Liver (tissue), 9 donors: ENCODE measurements around the gene PPM1A. TPM values are rescaled to one million over a fixed set of nuclear protein-coding genes. Genes with fewer than 3 reads are reported as not detected.

ENCODE experiments used
- DNase-seq: peaks from one replicate; pipeline ENCODE4 v3.0.0-alpha.2; 2017; ENCODE audit warnings: low spot score
- H3K27ac ChIP-seq, 2 donors: one replicate each; pipeline ENCODE4 v1.7.0; 2013; ENCODE audit warnings: inconsistent platforms in 2 of 2, low read length in 2 of 2, control low read depth in 1 of 2, low read depth in 1 of 2, mild to moderate bottlenecking in 1 of 2
- H3K27me3 ChIP-seq, 4 donors: one replicate each; pipeline versions ENCODE4 v1.6.1 to v1.7.0; 2013; ENCODE audit warnings: low read length in 3 of 4, inconsistent platforms in 1 of 4, mild to moderate bottlenecking in 1 of 4, moderate library complexity in 1 of 4; ENCODE audit not compliant: control insufficient read depth in 4 of 4, insufficient read depth in 4 of 4
- H3K36me3 ChIP-seq, 4 donors: one replicate each; pipeline versions ENCODE4 v1.6.1 to v1.7.0; 2013; ENCODE audit warnings: low read length in 3 of 4, mild to moderate bottlenecking in 3 of 4, low read depth in 1 of 4, moderate library complexity in 1 of 4; ENCODE audit not compliant: control insufficient read depth in 4 of 4, insufficient read depth in 3 of 4
- H3K4me1 ChIP-seq, 4 donors: one replicate each; pipeline versions ENCODE4 v1.6.1 to v1.7.0; 2013; ENCODE audit warnings: low read length in 3 of 4, mild to moderate bottlenecking in 3 of 4, moderate library complexity in 1 of 4; ENCODE audit not compliant: control insufficient read depth in 4 of 4, insufficient read depth in 4 of 4
- H3K4me3 ChIP-seq, 3 donors: one replicate each; pipeline versions ENCODE4 v1.6.1 to v1.7.0; 2013; ENCODE audit warnings: low read length in 3 of 3, control low read depth in 1 of 3, low read depth in 1 of 3, mild to moderate bottlenecking in 1 of 3
- H3K9ac ChIP-seq, 2 donors: one replicate each; pipeline ENCODE4 v1.7.0; 2013; ENCODE audit warnings: low read length in 2 of 2, mild to moderate bottlenecking in 2 of 2, moderate library complexity in 2 of 2, control low read depth in 1 of 2, low read depth in 1 of 2
- H3K9me3 ChIP-seq, 4 donors: one replicate each; pipeline versions ENCODE4 v1.6.1 to v1.7.0; 2013; ENCODE audit warnings: low read length in 3 of 4; ENCODE audit not compliant: control insufficient read depth in 4 of 4
- EGR1 ChIP-seq, 2 donors: IDR thresholded peaks; 2 replicates each; pipeline ENCODE4 v1.6.1; 2016 to 2018; ENCODE audit warnings: antibody characterized with exemption in 2 of 2, low read depth in 2 of 2
- FOXA1 ChIP-seq: IDR thresholded peaks from 2 replicates; pipeline ENCODE4 v1.6.1; 2016; ENCODE audit warnings: antibody characterized with exemption
- FOXA2 ChIP-seq: IDR thresholded peaks from 2 replicates; pipeline ENCODE4 v1.6.1; 2016; ENCODE audit warnings: antibody characterized with exemption
- GABPA ChIP-seq, 2 donors: IDR thresholded peaks in 1 of 2; conservative IDR thresholded peaks in 1 of 2; 2 replicates each; pipeline ENCODE4 v1.6.1; 2016; ENCODE audit warnings: antibody characterized with exemption in 2 of 2, mild to moderate bottlenecking in 1 of 2, moderate library complexity in 1 of 2
- HNF4A ChIP-seq, 2 donors: conservative IDR thresholded peaks; 2 replicates each; pipeline ENCODE4 v1.6.1; 2016; ENCODE audit warnings: antibody characterized with exemption in 2 of 2, mild to moderate bottlenecking in 2 of 2
- HNF4G ChIP-seq: IDR thresholded peaks from 2 replicates; pipeline ENCODE4 v1.6.1; 2016; ENCODE audit warnings: antibody characterized with exemption
- JUND ChIP-seq, 2 donors: IDR thresholded peaks; 2 replicates each; pipeline ENCODE4 v1.6.1; 2016; ENCODE audit warnings: antibody characterized with exemption in 2 of 2
- NR2F2 ChIP-seq: IDR thresholded peaks from 2 replicates; pipeline ENCODE4 v1.6.1; 2016; ENCODE audit warnings: antibody characterized with exemption
- RAD21 ChIP-seq, 2 donors: IDR thresholded peaks; 2 replicates each; pipeline ENCODE4 v1.6.1; 2016; ENCODE audit warnings: antibody characterized with exemption in 2 of 2, mild to moderate bottlenecking in 2 of 2
- RXRA ChIP-seq, 2 donors: IDR thresholded peaks; 2 replicates each; pipeline ENCODE4 v1.6.1; 2017 to 2018; ENCODE audit warnings: antibody characterized with exemption in 2 of 2, mild to moderate bottlenecking in 1 of 2
- SP1 ChIP-seq: IDR thresholded peaks from 2 replicates; pipeline ENCODE4 v1.6.1; 2018; ENCODE audit warnings: antibody characterized with exemption, mild to moderate bottlenecking
- TAF1 ChIP-seq: conservative IDR thresholded peaks from 2 replicates; pipeline ENCODE4 v1.6.1; 2016; ENCODE audit warnings: antibody characterized with exemption, mild to moderate bottlenecking
- YY1 ChIP-seq: IDR thresholded peaks from 2 replicates; pipeline ENCODE4 v1.6.1; 2016; ENCODE audit warnings: antibody characterized with exemption, mild to moderate bottlenecking
- WGBS: extraction: QIAGEN DNeasy Blood & Tissue Kit; methylation state at CpG from one replicate; pipeline ENCODE4 v1.1.7; 2013; 5-methylcytosine and 5-hydroxymethylcytosine counted together
- polyA plus RNA-seq, 2 donors: library from polyadenylated mRNA; stranded (reverse) in 1 of 2; unstranded in 1 of 2; fragments of 200-250 nt in 1 of 2; fragments of >200 nt in 1 of 2; fragmentation: Nextera tagmentation in 1 of 2; extraction: Ambion mirVana in 1 of 2; gene quantifications; one replicate each; pipeline versions ENCODE4 v1.2.1 to v1.2.3, GENCODE V29; 2013 to 2015
- total RNA-seq, 2 donors: library from RNA; depleted of rRNA; stranded (reverse); fragments of >200 nt; gene quantifications; one replicate each; pipeline ENCODE4 v1.2.3, GENCODE V29; 2014
- TF ChIP-seq, protein P1 (sequence below): IDR thresholded peaks from 2 replicates; pipeline ENCODE4 v1.6.1; 2016; ENCODE audit warnings: antibody characterized with exemption
- TF ChIP-seq, protein P2 (sequence below): IDR thresholded peaks from 2 replicates; pipeline ENCODE4 v1.6.1; 2016; ENCODE audit warnings: antibody characterized with exemption
- TF ChIP-seq, protein P3 (sequence below): IDR thresholded peaks from 2 replicates; pipeline ENCODE4 v1.6.1; 2016; ENCODE audit warnings: antibody characterized with exemption, mild to moderate bottlenecking
- TF ChIP-seq, protein P4 (sequence below): fragments of 150-350 bp; IDR thresholded peaks from 2 replicates; pipeline ENCODE4 v1.5.1; 2017; ENCODE audit warnings: improper control_type of control experiment, low read depth, low read length; ENCODE audit not compliant: missing input control
- TF ChIP-seq, protein P5 (sequence below): IDR thresholded peaks from 2 replicates; pipeline ENCODE4 v1.6.1; 2016; ENCODE audit warnings: antibody characterized with exemption
- donor health status: healthy.
- donor health status: healthy.
- donor health status: healthy.
- donor health status: healthy.
- donor health status: healthy.

Gene PPM1A
- total and polyA plus RNA-seq, 4 donors: 23.0 to 43.2 (median 29.5) TPM

DNA sequence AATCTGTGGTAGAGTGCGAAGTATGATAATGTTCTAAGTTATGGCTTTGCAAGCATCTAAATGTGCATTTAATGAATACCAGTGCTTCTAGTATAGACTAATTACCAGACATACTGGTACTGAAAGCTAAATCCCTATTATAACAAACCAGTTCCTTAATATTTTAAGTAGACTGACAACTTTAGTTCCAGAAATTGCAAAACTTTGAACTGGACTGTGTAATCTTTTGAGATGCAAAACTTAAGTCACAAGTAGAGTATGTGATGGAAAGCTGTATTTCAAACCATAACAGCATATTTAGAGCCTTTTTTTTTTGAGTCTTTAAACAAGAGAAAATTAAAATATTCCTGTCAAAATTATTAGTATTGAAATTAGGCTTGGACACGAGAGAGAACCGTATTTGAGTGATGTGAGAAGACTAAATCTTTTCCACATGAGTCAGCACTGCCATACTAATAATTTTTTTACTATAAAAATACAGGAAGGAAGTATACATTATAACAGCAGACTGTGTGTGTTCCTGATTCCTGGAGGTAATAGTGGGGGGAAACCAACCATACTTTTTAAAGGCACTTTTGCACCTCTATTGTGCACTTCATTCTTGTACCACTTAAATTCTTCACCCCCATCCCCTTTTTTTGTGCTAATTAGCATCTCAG, 45.5 kb downstream of the PPM1A start:
- TF ChIP-seq, protein P1, sequence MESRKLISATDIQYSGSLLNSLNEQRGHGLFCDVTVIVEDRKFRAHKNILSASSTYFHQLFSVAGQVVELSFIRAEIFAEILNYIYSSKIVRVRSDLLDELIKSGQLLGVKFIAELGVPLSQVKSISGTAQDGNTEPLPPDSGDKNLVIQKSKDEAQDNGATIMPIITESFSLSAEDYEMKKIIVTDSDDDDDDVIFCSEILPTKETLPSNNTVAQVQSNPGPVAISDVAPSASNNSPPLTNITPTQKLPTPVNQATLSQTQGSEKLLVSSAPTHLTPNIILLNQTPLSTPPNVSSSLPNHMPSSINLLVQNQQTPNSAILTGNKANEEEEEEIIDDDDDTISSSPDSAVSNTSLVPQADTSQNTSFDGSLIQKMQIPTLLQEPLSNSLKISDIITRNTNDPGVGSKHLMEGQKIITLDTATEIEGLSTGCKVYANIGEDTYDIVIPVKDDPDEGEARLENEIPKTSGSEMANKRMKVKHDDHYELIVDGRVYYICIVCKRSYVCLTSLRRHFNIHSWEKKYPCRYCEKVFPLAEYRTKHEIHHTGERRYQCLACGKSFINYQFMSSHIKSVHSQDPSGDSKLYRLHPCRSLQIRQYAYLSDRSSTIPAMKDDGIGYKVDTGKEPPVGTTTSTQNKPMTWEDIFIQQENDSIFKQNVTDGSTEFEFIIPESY: no peak
- TF ChIP-seq, protein P2, sequence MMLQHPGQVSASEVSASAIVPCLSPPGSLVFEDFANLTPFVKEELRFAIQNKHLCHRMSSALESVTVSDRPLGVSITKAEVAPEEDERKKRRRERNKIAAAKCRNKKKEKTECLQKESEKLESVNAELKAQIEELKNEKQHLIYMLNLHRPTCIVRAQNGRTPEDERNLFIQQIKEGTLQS: no peak
- TF ChIP-seq RXRA (IDR thresholded peaks at IDR 0.05) (no peak), TAF1 (no peak), RAD21 (IDR thresholded peaks at IDR 0.05) (no peak), SP1 (no peak), YY1 (no peak), FOXA1 (no peak), GABPA (IDR thresholded peaks at IDR 0.05 in 1 of 2, conservative IDR thresholded peaks at IDR 0.05 in 1 of 2) (no peak), JUND (IDR thresholded peaks at IDR 0.05) (no peak), FOXA2 (no peak), NR2F2 (no peak), HNF4A (conservative IDR thresholded peaks at IDR 0.05) (no peak), EGR1 (IDR thresholded peaks at IDR 0.05; ENCODE audit: low read depth in 2 of 2) (no peak), HNF4G (no peak)
- TF ChIP-seq, protein P3, sequence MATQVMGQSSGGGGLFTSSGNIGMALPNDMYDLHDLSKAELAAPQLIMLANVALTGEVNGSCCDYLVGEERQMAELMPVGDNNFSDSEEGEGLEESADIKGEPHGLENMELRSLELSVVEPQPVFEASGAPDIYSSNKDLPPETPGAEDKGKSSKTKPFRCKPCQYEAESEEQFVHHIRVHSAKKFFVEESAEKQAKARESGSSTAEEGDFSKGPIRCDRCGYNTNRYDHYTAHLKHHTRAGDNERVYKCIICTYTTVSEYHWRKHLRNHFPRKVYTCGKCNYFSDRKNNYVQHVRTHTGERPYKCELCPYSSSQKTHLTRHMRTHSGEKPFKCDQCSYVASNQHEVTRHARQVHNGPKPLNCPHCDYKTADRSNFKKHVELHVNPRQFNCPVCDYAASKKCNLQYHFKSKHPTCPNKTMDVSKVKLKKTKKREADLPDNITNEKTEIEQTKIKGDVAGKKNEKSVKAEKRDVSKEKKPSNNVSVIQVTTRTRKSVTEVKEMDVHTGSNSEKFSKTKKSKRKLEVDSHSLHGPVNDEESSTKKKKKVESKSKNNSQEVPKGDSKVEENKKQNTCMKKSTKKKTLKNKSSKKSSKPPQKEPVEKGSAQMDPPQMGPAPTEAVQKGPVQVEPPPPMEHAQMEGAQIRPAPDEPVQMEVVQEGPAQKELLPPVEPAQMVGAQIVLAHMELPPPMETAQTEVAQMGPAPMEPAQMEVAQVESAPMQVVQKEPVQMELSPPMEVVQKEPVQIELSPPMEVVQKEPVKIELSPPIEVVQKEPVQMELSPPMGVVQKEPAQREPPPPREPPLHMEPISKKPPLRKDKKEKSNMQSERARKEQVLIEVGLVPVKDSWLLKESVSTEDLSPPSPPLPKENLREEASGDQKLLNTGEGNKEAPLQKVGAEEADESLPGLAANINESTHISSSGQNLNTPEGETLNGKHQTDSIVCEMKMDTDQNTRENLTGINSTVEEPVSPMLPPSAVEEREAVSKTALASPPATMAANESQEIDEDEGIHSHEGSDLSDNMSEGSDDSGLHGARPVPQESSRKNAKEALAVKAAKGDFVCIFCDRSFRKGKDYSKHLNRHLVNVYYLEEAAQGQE: no peak
- TF ChIP-seq, protein P4, sequence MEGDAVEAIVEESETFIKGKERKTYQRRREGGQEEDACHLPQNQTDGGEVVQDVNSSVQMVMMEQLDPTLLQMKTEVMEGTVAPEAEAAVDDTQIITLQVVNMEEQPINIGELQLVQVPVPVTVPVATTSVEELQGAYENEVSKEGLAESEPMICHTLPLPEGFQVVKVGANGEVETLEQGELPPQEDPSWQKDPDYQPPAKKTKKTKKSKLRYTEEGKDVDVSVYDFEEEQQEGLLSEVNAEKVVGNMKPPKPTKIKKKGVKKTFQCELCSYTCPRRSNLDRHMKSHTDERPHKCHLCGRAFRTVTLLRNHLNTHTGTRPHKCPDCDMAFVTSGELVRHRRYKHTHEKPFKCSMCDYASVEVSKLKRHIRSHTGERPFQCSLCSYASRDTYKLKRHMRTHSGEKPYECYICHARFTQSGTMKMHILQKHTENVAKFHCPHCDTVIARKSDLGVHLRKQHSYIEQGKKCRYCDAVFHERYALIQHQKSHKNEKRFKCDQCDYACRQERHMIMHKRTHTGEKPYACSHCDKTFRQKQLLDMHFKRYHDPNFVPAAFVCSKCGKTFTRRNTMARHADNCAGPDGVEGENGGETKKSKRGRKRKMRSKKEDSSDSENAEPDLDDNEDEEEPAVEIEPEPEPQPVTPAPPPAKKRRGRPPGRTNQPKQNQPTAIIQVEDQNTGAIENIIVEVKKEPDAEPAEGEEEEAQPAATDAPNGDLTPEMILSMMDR: no peak
- TF ChIP-seq, protein P5, sequence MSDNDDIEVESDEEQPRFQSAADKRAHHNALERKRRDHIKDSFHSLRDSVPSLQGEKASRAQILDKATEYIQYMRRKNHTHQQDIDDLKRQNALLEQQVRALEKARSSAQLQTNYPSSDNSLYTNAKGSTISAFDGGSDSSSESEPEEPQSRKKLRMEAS: no peak
- no peaks in the 10 kb centered on the region for H3K27me3 ChIP-seq
- H3K9me3 ChIP-seq: no peaks in the 10 kb centered on the region
- H3K27ac ChIP-seq: no peak overlapping the region
- peaks cover 0 to 18% (median 14%) of the 10 kb centered on the region in 4 donors for H3K36me3 ChIP-seq
- H3K4me1 ChIP-seq: no peaks in the 10 kb centered on the region
- no peak overlapping the region for H3K9ac ChIP-seq
- no peak overlapping the region for H3K4me3 ChIP-seq
- WGBS: 93% methylated on average over 3 of the region's 3 CpGs
- no peak for DNase-seq
